Measurements from ENCODE around the gene IP6K1. TPM values are rescaled to one million over a fixed set of nuclear protein-coding genes. Genes with fewer than 3 reads are reported as not detected.

Gene IP6K1
- total RNA-seq, 2 donors from 2014 or later = 19.8 to 27.5 TPM

DNA sequence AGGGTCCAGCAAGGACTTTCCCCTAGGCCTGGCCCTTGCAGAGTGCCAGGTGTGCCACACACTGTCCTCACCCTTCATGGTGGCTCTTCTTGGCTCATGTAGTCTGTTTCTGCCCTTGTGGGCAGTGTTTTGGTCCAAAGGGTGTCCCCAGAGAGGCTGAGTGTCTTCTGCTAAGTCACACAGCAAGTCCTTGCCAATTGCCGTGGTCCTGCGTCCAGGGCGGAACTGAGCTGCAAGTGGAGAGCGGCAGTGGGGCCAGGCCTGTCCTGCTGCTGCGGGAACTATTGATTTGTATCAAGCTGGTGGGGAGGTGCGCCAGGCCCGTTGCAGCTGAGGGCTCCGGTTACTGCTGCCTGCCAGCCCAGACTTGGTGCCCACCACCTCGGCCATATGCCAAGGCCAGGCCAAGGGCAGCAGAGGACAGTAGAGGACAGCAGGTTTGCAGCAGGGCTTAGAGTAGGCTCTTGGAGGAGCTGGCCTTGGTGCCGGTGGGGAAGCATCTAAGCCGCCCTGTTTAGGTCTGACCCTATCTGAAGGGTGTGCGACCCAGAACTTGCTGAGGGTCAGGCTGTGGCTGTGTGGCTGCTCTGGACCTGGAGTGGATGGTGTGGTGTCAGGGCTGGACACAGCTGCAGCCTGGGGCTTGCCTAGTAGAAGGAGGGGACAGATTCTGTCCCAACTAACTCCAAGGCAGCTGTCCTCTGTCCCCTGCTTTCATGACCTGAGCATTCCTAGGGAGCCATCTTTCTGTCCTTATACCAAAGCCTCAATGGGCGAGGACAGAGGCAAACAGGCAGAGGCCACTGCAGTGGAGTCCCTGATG is 71.4 kb downstream of the IP6K1 start:
- TF ChIP-seq POLR2A (IDR thresholded peaks at IDR 0.05) = no peak
- TF ChIP-seq CTCF (IDR thresholded peaks at IDR 0.05) = no peak
- Histone ChIP-seq H3K4me1 (peaks cover 16% of the 10 kb centered on the region), H3K36me3 (replicated peaks in 1 of 2; ENCODE audit: insufficient read depth in 1 of 2, low read depth in 2 of 2) (no peaks in the 10 kb centered on the region), H3K4me3 (no peak overlapping the region), H3K9me3 (no peaks in the 10 kb centered on the region), H3K27me3 (no peaks in the 10 kb centered on the region), H3K27ac (no peak overlapping the region)
- no peak for ATAC-seq
- WGBS, 2 donors = 60 to 79% methylated on average over 7 to 11 of the region's 13 CpGs
- DNase-seq = peak in 1 of 4 donors; percentile 11
- intact Hi-C loops (cut with DNase I) = no loop called here

DNA sequence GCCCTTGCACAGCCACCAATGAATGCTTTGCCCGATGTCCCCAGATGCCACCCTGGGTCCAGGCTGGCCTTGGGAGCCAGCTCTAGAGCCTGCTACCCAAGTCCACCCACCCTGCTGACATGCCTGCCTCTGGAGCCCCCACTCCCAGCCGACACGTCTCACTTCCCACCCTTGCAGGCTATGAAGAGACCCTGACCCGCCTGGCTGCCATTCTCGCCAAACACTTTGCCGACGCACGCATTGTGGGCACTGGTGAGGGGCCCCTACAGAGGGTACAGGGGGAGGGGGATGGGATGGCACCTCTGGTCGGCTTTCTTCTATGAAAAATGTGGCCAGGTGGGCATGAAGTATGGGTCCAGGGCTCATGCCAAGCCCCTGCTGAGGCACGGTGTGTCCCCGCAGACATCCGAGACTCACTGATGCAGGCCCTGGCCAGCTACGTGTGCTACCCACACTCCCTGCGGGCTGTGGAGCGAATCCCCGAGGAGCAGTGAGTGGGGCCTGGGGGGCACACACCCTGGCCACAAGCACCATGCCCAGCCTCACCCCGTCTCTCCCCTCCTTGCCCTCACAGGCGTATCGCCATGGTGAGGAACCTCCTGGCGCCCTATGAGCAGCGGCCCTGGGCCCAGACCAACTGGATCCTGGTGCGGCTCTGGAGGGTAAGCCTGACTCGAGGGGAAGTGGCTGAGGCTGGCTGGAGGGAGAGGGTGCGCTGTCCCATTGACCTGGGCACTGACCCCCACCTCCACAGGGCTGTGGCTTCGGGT is 72.8 kb downstream of the IP6K1 start:
- no peak for TF ChIP-seq POLR2A (IDR thresholded peaks at IDR 0.05)
- TF ChIP-seq CTCF (IDR thresholded peaks at IDR 0.05) = no peak
- WGBS, 2 donors = 93 to 94% methylated on average over 6 to 23 of the region's 25 CpGs
- no peaks in the 10 kb centered on the region for H3K9me3 ChIP-seq
- intact Hi-C loops (cut with DNase I) = no loop called here
- H3K27ac ChIP-seq = no peak overlapping the region
- H3K36me3 ChIP-seq (replicated peaks in 1 of 2; ENCODE audit: insufficient read depth in 1 of 2, low read depth in 2 of 2) = no peaks in the 10 kb centered on the region
- peaks cover 2% of the 10 kb centered on the region for H3K4me1 ChIP-seq
- H3K27me3 ChIP-seq = no peaks in the 10 kb centered on the region
- no peak for ATAC-seq
- H3K4me3 ChIP-seq = no peak overlapping the region
- DNase-seq = peak in 1 of 4 donors; percentile 11

DNA sequence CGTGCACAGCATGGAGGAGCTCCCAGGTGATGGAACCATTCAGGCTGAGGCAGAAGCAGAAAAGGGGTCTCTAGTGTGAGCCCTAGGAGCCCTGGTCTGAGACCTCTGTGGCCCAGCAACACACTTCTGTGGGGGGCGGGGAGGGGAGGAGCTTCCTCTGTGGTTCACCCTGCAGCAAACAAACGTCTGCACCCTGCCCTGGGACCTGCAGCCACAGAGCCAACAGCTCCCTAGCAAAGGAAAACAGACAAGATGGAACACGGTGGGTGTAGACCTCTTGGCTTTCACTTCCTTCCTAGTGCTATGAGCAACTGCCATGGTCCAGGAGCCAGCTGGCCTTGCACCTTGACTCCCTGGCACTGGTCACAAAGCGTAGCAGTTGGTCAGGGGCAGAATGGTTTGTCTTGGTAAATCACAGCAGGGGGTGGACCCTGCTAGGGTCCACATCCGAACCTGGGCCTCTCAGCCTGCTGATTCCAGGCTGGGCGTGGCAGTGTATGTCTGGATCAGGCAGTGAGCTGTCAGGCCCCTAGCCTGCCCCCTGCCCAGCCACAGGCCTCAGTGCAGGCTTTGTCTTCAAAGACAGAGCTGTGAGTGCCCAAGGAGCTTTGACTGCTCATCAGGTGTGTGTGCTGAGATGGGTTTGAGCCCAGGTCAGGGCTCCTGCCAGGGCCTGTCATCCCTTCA is 73.6 kb downstream of the IP6K1 start:
- Histone ChIP-seq H3K27me3 (no peaks in the 10 kb centered on the region), H3K4me3 (no peak overlapping the region), H3K9me3 (no peaks in the 10 kb centered on the region), H3K36me3 (replicated peaks in 1 of 2; ENCODE audit: insufficient read depth in 1 of 2, low read depth in 2 of 2) (no peaks in the 10 kb centered on the region), H3K27ac (no peak overlapping the region), H3K4me1 (no peaks in the 10 kb centered on the region)
- ATAC-seq = no peak
- intact Hi-C loops (cut with DNase I) = no loop called here
- TF ChIP-seq POLR2A (IDR thresholded peaks at IDR 0.05) = no peak
- TF ChIP-seq CTCF (IDR thresholded peaks at IDR 0.05) = no peak
- DNase-seq = no peak
- 66 to 67% methylated on average over 4 to 7 of the region's 7 CpGs for WGBS, 2 donors

DNA sequence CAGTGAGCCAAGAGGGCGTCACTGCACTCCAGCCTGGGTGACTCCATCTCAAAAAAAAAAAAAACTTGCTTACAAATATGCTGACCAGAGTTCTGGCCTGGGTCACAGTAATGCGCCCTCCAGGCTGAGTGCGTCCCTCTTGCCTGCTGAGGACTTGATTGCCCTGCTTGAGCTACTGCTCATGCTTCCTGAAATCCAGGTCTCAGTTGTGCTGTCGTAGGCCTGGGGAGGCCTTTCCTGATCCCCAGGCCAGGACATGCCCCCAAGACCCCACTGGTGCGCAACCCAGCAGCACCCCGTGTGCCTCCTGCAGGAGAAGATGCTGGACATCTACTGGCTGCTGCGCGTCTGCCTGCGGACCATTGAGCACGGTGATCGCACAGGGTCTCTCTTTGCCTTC is 74.2 kb downstream of the IP6K1 start:
- Histone ChIP-seq H3K27ac (no peak overlapping the region), H3K27me3 (no peaks in the 10 kb centered on the region), H3K4me1 (no peaks in the 10 kb centered on the region), H3K36me3 (replicated peaks in 1 of 2; ENCODE audit: insufficient read depth in 1 of 2, low read depth in 2 of 2) (no peaks in the 10 kb centered on the region), H3K9me3 (no peaks in the 10 kb centered on the region), H3K4me3 (no peak overlapping the region)
- TF ChIP-seq POLR2A (IDR thresholded peaks at IDR 0.05) (no peak), CTCF (IDR thresholded peaks at IDR 0.05) (no peak)
- DNase-seq (no peak), ATAC-seq (no peak)
- intact Hi-C loops (cut with DNase I) = no loop called here
- 89% methylated on average over 8 to 11 of the region's 11 CpGs for WGBS, 2 donors
